Measurements from ENCODE around the gene CCNB2.

Gene CCNB2

GRCh38 chr15:59147666-59148065 is 42.7 kb downstream of the CCNB2 start:
- Histone ChIP-seq H3K4me2 (ENCODE audit: low read depth, low read length, poor library complexity, severe bottlenecking) (no peak overlapping the region), H3K9me3 (ENCODE audit: insufficient read depth, low read depth, low read length) (no peaks in the 10 kb centered on the region), H3K79me2 (ENCODE audit: insufficient read depth, low read length) (no peaks in the 10 kb centered on the region), H3K9ac (ENCODE audit: low read depth, low read length, poor library complexity, severe bottlenecking) (no peak overlapping the region), H3K27me3 (ENCODE audit: insufficient read depth, low read length, poor library complexity, severe bottlenecking) (no peaks in the 10 kb centered on the region), H3K4me1 (ENCODE audit: insufficient read depth, low read length, poor library complexity, severe bottlenecking) (no peaks in the 10 kb centered on the region), H2AFZ (ENCODE audit: low read length) (no peak overlapping the region), H3K36me3 (ENCODE audit: insufficient read depth, low read length) (peaks cover 8% of the 10 kb centered on the region; the same call in 1 of the 2 replicates), H4K20me1 (ENCODE audit: insufficient read depth, low read length, poor library complexity, severe bottlenecking) (no peaks in the 10 kb centered on the region), H3F3A (ENCODE audit: low read depth) (no peaks in the 10 kb centered on the region), H3K9me2 (replicated peaks; ENCODE audit: low read depth, low read length) (no peaks in the 10 kb centered on the region), H3K4me3 (ENCODE audit: low read length, poor library complexity, severe bottlenecking) (no peak overlapping the region)
- no peak for TF ChIP-seq CTCF (conservative IDR thresholded peaks at IDR 0.05; ENCODE audit: low read length)
- no peak for TF ChIP-seq EZH2phosphoT487 (IDR thresholded peaks at IDR 0.05; ENCODE audit: borderline replicate concordance)

- Histone ChIP-seq H3K9me2 (replicated peaks; ENCODE audit: low read depth, low read length) (no peaks in the 10 kb centered on the region), H3K4me2 (ENCODE audit: low read depth, low read length, poor library complexity, severe bottlenecking) (no peak overlapping the region), H3K4me1 (ENCODE audit: insufficient read depth, low read length, poor library complexity, severe bottlenecking) (no peaks in the 10 kb centered on the region), H3K9ac (ENCODE audit: low read depth, low read length, poor library complexity, severe bottlenecking) (no peak overlapping the region), H3K27me3 (ENCODE audit: insufficient read depth, low read length, poor library complexity, severe bottlenecking) (no peaks in the 10 kb centered on the region), H3K79me2 (ENCODE audit: insufficient read depth, low read length) (no peaks in the 10 kb centered on the region), H3F3A (ENCODE audit: low read depth) (no peaks in the 10 kb centered on the region), H3K9me3 (ENCODE audit: insufficient read depth, low read depth, low read length) (no peaks in the 10 kb centered on the region), H3K36me3 (ENCODE audit: insufficient read depth, low read length) (peaks cover 5% of the 10 kb centered on the region; the same call in 1 of the 2 replicates), H3K4me3 (ENCODE audit: low read length, poor library complexity, severe bottlenecking) (no peak overlapping the region), H4K20me1 (ENCODE audit: insufficient read depth, low read length, poor library complexity, severe bottlenecking) (no peaks in the 10 kb centered on the region), H2AFZ (ENCODE audit: low read length) (no peak overlapping the region)
- TF ChIP-seq EZH2phosphoT487 (IDR thresholded peaks at IDR 0.05; ENCODE audit: borderline replicate concordance): no peak
- no peak for TF ChIP-seq CTCF (conservative IDR thresholded peaks at IDR 0.05; ENCODE audit: low read length)
Measured at GRCh38 chr15:59148153-59148833, 43.3 kb downstream of the CCNB2 start.

GRCh38 chr15:59150185-59150584 is 45.2 kb downstream of the CCNB2 start:
- Histone ChIP-seq H3K27me3 (ENCODE audit: insufficient read depth, low read length, poor library complexity, severe bottlenecking) (no peaks in the 10 kb centered on the region), H3K4me1 (ENCODE audit: insufficient read depth, low read length, poor library complexity, severe bottlenecking) (no peaks in the 10 kb centered on the region), H3K36me3 (ENCODE audit: insufficient read depth, low read length) (no peaks in the 10 kb centered on the region), H3K9me3 (ENCODE audit: insufficient read depth, low read depth, low read length) (no peaks in the 10 kb centered on the region), H3K4me2 (ENCODE audit: low read depth, low read length, poor library complexity, severe bottlenecking) (no peak overlapping the region), H3K9me2 (replicated peaks; ENCODE audit: low read depth, low read length) (no peaks in the 10 kb centered on the region), H3K9ac (ENCODE audit: low read depth, low read length, poor library complexity, severe bottlenecking) (no peak overlapping the region), H4K20me1 (ENCODE audit: insufficient read depth, low read length, poor library complexity, severe bottlenecking) (no peaks in the 10 kb centered on the region), H3F3A (ENCODE audit: low read depth) (no peaks in the 10 kb centered on the region), H2AFZ (ENCODE audit: low read length) (no peak overlapping the region), H3K79me2 (ENCODE audit: insufficient read depth, low read length) (no peaks in the 10 kb centered on the region), H3K4me3 (ENCODE audit: low read length, poor library complexity, severe bottlenecking) (no peak overlapping the region)
- no peak for TF ChIP-seq EZH2phosphoT487 (IDR thresholded peaks at IDR 0.05; ENCODE audit: borderline replicate concordance)
- no peak for TF ChIP-seq CTCF (conservative IDR thresholded peaks at IDR 0.05; ENCODE audit: low read length)

All from Loucy (cell line).